ENCODE data around the gene APOBEC3G.
"Not testable (repeated sequence)": the region's sequence is repeated elsewhere in the genome, so short reads cannot be mapped to it uniquely, and the experiment has no call there.

APOBEC3G gene

DNA sequence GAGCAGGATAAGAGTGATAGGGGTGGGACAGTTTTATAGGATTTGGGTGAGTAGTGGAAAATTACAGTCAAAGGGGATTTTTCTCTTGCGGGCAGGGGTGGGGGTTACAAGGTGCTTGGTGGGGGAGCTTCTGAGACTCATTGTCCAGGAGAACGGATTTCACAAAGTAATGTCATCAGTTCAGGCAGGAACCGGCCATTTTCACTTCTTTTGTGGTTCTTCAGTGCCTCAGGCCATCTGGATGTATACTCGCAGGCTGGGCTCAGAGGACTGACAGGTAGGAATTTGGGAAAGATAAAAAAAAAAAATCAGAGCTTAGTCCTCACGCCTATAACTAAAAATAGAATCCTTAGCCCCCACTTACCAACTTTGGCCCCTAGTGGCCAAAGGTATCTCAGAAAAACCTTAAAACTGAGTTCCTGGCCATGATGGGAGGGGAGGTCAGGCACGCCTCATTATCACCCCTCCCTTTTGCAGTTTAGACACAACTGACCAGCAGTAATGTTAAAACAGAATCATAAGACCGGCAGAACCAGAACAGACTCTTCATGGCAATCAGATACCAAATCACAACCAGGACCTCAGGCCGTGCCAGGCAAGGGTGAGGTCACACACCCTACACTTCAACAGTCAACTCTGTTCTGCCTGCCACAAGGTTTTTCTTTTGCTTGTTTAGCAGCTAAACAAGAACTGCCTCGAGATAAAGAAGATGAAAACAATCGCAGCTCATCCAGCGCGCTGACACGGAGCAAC, 8.9 kb upstream of the APOBEC3G start:
- DNase-seq: no peak

DNA sequence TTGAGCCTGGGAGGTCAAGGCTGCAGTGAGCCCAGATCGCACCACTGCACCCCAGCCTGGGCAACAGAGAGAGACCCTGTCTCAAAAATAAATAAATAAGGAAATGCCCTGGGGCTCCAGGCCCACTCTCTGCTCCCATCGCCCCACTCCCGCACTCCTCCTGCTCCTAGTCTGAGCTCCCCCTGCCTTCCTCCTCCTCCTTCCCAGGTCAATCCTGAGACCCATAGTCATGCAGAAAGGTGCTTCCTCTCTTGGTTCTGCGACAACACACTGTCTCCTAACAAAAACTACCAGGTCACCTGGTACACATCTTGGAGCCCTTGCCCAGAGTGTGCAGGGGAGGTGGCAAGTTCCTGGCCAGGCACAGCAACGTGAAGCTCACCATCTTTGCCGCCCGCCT, 6.9 kb upstream of the APOBEC3G start:
- DNase-seq: no peak

DNA sequence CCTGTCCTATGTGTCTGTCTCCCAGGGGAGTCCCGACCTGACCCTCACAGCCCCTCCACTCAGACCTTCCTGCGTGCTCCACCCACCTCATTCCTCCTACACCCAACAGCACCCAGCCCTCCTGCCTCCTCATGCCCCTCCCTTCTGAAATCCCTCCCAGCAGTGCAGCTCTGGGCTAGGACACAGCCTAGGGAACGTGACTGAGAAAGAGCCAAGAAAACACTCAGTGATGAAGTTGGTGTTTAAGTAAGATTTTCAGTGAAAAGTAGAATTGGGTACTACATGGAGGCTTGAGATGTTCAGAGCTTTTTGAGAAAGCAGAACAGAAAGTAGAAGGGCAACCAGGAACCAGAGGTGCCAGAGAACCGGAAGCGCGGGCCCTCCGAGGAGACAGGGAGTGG, 4.5 kb upstream of the APOBEC3G start:
- DNase-seq: not testable (repeated sequence)

DNA sequence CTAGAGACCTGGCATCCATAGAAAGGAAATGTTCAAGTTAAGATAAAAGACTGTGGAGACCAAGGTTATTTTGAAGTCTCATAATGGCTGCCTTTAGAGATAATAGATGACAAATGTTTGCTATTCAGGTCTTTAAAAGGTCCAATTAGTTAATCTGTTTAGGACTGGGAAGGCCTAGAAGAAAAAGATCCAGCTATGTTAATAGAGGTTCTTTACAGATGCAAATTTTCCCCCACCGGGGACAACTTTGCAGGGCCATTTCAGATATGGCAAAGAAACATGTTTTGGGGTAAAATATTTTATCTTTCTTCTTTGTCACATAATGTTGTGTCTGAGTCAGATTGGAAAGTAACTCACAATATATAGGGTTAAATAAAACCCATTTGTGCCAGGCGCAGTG, 3.1 kb upstream of the APOBEC3G start:
- DNase-seq: no peak

DNA sequence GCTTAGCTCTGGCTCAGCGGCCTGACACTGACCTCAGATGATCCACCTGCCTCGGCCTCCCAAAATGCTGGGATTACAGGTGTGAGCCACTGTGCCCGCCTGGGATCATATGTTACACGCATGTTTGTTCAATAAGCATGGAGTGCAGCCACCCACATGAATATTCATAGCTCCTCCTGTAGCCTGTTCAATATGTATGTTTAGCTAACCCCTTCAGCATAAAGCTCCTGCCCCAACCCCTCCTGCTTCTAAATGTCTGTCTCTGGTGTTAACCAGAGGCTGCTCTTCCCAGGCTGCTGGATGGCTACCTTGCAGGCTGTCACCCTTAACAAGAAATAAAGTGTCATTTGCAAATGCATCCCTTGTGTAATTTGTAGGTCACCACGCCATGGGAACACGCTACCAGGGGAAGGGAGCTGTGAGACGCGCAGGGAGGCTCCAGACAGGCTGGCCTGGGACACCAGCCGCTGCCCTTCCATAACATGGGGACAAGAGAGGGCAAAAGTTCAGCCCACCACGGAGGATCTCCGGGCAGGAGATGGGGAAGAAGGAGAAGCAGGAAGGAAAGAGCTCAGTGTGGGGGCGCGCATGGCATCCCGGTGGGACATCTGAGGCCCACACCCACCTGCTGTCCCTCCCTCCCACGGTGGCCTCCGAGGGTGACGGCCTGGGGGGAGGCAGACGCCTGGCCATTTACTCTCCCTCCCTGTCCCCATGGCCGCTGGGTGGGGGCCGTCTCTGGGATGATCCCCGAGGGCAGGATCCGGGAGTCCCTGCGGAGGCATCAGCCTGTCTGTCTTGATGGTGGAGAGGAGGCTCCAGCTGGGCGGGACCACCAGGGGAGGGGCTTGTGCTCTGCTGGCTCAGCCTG, 685 bp upstream of the APOBEC3G start:
- DNase-seq: not testable (repeated sequence)

DNA sequence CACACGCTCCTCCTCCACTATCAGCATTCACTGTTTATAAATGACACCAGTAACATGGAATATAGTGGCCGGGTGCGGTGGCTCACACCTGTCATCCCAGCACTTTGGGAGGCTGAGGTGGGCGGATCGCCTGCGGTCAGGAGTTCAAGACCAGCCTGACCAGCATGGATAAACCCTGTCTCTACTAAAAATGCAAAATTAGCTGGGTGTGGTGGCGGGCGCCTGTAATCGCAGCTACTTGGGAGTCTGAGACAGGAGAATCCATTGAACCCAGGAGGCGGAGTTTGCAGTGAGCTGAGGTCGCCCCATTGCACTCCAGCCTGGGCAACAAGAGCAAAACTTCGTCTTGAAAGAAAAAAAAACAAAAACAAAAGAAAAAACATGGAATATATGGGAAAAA, 837 bp downstream of the APOBEC3G start:
- DNase-seq: peak; percentile 10

DNA sequence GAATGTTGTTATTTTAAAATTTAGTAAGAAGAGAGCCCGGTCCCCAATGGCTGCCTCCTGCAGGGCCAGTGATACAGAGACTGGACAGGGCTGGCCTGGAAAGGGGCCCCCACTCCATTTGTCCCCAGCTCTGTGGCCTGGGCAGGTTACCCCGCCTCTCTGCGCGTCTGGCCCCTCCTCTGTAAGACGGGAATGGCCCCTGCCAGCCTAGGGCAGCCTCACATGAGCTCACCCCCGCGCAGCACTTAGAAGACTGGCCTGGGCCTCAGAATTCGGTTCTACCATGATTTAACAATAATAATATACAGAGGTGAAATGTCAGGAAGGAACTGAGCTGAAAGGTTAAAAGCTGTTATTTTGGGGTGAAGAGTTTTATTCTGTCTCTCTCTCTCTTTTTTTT, 1.3 kb downstream of the APOBEC3G start:
- no peak for DNase-seq

DNA sequence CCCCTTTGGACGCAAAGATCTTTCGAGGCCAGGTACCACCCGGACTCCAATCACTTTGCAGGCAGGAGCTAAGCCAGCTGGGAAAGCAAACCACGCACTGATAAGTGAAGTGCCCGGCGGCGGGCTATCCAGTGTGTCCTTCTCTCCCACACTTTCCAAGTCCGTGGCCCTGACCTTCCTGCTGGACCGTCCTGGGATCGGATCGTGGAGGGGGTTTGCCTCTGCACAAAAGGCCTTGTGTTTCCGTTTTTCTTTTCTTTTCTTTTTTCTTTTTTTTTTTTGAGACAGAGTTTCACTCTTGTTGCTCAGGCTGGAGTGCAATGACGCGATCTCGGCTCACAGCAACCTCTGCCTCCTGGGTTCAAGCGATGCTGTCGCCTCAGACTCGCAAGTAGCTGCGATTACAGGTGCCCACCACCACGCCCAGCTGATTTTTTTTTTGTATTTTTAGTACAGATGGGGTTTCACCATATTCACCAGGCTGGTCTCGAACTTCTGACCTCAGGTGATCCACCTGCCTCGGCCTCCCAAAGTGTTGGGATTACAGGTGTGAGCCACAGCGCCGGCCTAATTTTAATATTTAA, 2.1 kb downstream of the APOBEC3G start:
- not testable (repeated sequence) for DNase-seq

DNA sequence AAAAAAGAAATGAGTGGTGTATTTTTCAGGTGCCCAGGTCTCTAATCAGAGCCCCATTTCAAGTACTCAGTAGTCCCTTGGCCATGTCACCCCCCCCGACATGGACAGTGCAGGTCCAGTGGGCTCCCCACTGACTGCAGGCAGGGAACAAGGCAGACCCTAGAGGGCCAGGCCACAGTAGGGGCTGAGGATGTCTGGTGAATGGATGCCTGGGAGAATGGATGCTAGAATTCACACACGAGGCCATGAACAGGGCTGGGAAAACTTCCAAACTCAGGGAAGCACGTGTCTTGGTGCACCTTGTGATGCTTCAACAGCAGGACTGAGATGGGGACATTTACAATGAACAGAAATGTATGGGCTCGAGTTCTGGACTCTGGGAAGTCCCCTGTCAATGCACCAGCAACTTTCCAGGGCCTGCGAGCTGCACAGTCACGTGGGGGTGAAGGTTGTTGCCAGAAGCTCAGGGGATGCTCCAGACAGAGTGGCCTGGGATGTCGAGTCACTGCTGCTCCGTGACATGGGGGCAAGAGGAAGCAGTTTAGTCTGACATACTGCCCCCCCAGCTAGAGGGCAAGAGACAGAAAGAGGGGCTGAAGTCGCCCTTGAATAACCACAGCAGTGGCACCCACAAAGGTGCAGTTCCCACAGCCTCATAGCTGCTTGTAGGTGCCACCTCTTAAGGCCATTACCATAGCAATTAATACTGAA, 3.1 kb downstream of the APOBEC3G start:
- DNase-seq: no peak

DNA sequence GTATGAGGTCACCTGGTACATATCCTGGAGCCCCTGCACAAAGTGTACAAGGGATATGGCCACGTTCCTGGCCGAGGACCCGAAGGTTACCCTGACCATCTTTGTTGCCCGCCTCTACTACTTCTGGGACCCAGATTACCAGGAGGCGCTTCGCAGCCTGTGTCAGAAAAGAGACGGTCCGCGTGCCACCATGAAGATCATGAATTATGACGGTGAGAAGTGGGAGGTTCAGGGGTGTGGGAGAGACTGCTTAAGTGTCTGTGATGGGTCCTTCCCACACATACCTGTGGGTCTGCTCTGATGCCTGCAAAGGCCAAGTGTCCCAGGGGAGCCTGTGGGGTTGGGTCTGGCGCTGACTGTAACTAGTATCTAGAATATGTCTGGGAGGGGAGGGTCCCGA, 3.9 kb downstream of the APOBEC3G start:
- DNase-seq: no peak

DNA sequence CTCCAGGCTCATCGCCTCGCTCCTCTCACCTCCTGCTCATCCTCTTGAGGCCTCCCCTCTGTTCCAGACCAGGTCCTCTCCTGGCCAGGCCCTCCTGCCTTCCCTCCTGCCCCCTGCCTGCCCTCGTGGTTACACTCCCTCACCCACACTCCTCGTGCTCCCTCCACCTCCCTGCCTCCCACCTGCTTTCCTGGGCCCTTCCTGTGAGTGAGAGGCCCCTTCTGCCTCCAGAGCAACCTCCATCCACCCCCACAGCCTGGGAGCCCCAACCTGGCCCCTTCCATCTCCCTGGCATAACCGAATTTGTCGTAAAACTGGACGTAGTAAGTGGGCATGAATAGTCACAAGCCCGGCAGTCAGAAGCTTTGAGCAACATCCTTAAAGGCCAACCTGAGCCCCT, 4.5 kb downstream of the APOBEC3G start:
- no peak for DNase-seq

DNA sequence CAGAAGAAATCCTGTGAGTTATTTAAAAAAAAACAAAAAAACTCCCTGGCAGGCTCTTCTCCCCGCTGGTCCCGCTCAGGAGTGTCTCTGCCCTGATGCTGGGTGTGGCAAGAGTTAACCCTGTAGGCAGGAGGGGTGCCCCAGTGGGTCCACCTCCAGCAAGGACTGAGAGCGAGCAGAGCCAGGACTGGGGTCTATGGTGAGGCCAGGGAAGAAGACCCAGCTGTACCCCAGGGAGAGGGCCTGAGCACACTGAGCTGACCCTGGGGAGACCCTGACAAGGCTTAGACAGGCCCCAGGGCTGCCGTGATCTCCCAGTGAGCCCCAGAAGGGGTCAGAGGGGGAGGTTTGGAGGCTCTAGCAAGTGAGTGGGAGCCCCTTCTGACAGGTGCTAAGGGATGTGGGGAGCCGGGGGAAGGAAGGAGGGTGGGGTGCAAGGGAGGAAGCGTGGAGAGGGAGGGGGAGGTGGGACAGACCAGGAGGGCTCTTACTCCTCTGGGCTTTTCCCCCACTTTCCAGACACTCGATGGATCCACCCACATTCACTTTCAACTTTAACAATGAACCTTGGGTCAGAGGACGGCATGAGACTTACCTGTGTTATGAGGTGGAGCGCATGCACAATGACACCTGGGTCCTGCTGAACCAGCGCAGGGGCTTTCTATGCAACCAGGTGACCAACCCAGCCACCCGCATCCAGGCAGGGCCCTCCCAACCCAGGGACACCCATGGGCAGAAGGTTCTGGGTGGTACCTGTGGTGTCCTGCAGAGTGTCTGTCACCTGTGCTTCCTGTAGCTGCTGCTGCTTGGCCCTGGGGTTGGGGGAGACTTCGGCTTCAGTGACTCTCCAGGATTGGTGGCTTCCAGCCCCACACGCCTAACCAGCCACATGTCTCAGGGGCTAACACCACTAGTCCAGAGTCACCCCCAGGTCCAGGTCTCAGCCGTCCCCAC, 6.4 kb downstream of the APOBEC3G start:
- DNase-seq: no peak

DNA sequence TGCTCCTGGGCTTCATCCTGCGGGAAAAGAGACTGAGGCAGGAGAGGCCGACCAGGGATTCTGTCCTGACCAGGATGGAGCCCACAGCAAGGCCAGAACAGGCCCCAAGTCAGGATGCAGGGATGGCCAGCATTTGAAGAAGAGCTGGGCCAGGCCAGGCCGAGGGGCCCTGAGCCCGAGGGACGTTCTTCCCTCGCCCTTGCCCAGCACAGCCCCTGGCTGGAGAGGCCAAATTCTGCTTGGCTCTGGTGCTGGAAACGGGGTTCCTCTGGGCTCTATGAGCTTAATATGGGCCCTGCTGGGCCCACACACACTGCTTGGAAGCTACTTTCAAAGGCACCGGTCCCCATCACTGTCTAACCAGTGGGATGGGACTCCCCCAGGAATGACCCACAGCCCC, 7.6 kb downstream of the APOBEC3G start:
- DNase-seq: no peak

DNA sequence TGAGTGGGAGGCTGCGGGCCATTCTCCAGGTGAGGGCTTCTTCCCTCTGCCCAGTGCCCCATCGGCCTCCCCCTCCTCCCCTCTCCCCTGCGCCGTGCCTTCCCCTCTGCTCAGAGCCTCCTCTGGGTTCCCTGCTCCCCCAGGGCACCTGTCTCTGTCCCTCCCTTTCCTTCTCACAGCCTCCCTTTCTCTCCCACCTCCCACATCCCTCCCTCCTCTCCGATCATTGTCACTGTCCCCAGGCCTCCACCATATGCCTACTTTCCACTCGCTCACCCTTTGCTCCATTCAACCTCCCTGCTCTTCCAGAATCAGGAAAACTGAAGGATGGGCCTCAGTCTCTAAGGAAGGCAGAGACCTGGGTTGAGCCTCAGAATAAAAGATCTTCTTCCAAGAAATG, 10.0 kb downstream of the APOBEC3G start:
- no peak for DNase-seq

DNA sequence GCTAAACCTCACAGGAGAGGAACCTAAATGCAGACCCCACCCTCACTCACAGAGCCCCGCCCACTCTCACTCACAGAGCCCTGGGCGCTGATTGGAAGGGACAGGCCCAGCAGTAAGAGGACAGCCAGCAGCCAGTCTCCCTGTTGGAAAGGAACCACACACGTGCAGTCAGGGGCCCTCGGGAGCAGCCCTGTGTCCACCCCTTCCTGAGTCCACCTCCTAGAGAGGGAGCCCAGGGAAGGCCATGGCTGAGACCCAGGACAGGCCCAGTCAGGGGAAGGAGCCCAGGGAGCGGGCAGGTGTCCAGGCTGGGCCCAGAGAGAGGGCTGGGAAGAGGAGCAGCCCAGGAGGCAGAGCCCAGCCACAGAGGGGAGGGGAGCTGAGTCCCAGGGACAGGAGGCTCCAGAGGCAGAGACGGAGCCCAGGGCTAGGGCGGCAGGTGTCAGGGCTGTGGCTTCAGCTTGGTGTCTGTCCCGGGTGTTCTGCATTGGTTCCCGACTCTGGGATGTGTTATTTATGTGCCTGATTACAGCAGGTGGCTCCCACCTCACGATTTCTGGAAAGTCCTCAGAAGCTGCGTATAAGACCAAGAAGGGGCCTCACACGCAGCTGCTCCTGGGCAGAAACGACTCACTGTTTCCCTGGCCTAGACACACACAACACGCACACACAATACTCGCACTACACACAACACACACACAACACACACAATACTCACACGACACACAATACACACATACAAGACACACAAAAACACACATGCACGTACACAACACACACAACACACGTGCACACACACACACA, 11.0 kb downstream of the APOBEC3G start:
- no peak for DNase-seq

DNA sequence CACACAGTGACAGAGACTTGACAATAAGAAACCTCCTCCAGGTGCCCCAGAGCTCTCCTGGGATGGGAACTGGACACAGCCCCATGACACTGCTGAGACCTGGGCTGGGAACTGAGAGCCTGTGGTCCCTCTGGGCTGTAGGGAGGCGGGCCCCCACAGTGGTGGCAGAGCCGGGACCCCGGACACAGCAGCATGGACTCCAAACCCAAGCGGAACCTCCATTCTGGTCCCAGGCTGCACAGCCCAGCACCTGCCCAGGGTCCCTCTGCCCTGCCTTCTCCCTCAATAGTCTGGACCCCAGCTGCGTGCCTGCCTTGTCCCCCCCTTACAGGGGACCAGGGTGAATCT, 11.6 kb downstream of the APOBEC3G start:
- DNase-seq: no peak

DNA sequence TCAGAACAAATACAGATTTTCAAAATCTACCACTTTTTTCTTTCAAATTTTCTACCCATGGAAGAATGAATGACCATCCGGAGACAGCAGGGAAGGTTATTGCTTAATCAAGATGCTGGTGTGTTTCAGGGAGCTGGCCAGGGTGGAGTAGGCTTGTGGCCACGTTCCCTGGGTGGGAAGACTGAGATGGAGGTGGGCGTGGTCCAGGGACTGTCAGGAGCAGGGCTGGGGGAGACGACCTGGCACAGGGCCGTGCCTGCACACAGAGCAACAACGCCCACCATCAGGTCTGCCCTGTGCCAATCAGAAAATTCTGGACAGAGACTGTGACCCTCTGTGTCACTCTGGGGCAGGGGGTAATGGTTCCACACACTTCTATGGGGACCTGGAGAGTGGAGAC, 12.9 kb downstream of the APOBEC3G start:
- DNase-seq: no peak

DNA sequence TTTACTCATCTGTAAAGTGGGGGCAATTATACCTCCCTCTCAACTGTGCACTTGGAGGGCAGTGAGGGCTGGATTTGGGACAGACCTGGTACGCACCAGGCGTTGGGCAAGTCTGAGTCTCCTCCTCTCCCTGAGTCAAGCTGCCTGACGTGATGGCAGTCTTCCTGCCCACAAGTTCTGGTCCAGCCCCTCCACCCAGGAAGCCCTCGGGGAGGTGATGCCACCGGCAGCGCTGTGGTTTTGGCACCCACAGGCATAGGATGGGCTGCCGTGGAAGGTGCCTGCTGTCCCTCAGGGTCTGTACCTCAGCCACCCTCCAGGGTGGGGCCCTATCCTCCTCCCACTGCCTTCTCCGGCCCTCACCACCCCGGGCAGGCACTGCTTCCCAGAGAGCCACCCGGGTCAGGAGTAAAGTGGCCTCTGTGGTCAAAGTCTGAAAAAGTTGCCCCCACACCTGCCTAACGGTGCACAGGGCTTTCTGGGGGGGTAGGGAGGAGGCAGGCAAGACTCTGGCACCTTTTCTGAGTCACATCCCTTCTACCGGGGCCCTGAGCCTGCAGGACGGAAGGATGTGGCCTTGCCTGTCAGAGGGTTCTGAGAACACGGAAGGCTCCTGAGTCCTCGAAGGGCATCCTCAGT, 13.5 kb downstream of the APOBEC3G start:
- no peak for DNase-seq

DNA sequence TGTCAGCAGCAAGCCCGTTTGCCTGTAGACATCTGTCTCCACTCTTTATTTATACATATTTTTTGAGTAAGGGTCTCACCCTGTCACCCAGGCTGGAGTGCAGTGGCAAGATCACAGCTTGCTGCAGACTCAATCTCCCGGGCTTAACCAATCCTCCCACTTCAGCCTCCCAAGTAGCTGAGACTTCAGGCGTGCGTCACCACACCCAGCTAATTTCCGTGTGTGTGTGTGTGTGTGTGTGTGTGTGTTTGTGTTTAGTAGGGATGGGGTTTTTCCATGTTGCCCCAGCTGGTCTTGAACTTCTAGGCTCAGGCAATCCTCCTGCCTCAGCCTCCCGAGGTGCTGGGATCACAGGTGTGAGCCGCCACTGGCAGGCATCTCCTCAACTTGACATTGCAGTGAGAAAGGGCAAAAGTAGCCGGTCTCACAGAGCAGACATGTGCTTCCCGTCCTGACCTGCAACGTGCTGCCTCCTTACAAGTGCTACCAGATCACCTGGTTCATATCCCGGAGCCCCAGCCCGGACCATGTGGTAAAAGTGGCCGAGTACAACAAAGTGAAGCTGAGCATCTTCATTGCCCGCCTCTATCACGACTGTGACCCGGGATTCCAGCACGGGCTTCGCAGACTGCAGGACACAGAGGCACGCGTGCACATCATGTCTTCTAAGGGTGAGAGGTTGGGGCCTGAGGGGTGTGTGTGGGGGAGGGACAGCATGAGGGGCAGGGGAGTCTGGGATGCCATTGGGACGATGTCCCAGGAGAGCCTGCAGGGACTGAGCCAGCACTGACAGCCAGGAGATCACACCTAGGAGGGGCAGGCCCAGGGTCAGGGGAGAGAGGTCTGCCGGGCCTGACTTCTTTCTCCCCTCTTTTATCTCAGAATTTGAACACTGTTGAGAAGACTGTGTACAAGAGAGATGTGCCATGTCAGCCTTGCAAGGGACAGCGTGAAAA, 14.3 kb downstream of the APOBEC3G start:
- no peak for DNase-seq
